ENCODE data around the gene MSRB3.

MSRB3 gene

GRCh38 chr12:65327207-65328076, 49.0 kb downstream of the MSRB3 start:
- DNase-seq = peak; percentile 52

GRCh38 chr12:65329721-65330120, 51.2 kb downstream of the MSRB3 start:
- DNase-seq = no peak

- no peak for DNase-seq
These were observed 51.8 kb downstream of the MSRB3 start for GRCh38 chr12:65330331-65330730.

- no peak for DNase-seq
These were observed 53.0 kb downstream of the MSRB3 start for GRCh38 chr12:65331456-65331855.

GRCh38 chr12:65333649-65334048, 55.2 kb downstream of the MSRB3 start:
- DNase-seq = no peak

- no peak for DNase-seq
These were observed 56.0 kb downstream of the MSRB3 start for GRCh38 chr12:65334521-65334920.

- DNase-seq = peak; percentile 91
These were observed 56.7 kb downstream of the MSRB3 start for GRCh38 chr12:65335021-65335714.

GRCh38 chr12:65335981-65336380, 57.5 kb downstream of the MSRB3 start:
- DNase-seq = no peak

GRCh38 chr12:65339161-65339560, 60.7 kb downstream of the MSRB3 start:
- DNase-seq = peak; percentile 30

- no peak for DNase-seq
These were observed 64.7 kb downstream of the MSRB3 start for GRCh38 chr12:65343230-65343629.

- no peak for DNase-seq
These were observed 65.3 kb downstream of the MSRB3 start for GRCh38 chr12:65343801-65344200.

- peak; percentile 76 for DNase-seq
These were observed 77.0 kb downstream of the MSRB3 start for GRCh38 chr12:65355461-65355860.

GRCh38 chr12:65362234-65363031, 84.0 kb downstream of the MSRB3 start:
- peak; percentile 25 for DNase-seq

GRCh38 chr12:65364046-65364445, 85.6 kb downstream of the MSRB3 start:
- peak; percentile 63 for DNase-seq

GRCh38 chr12:65367396-65367795, 88.9 kb downstream of the MSRB3 start:
- DNase-seq = no peak

- DNase-seq = no peak
These were observed 89.6 kb downstream of the MSRB3 start for GRCh38 chr12:65368055-65368454.

GRCh38 chr12:65372574-65372973, 94.1 kb downstream of the MSRB3 start:
- no peak for DNase-seq

GRCh38 chr12:65384240-65384639, 105.8 kb downstream of the MSRB3 start:
- no peak for DNase-seq

- peak; percentile 9 for DNase-seq
These were observed 108.9 kb downstream of the MSRB3 start for GRCh38 chr12:65387396-65387795.

GRCh38 chr12:65389436-65389835, 111.0 kb downstream of the MSRB3 start:
- no peak for DNase-seq

GRCh38 chr12:65391711-65392110, 113.2 kb downstream of the MSRB3 start:
- DNase-seq = no peak

GRCh38 chr12:65392491-65392890, 114.0 kb downstream of the MSRB3 start:
- no peak for DNase-seq

GRCh38 chr12:65403188-65403587, 124.7 kb downstream of the MSRB3 start:
- no peak for DNase-seq
